Loucy (cell line): ENCODE measurements around the gene SERP1.

Source experiments
- H2AFZ ChIP-seq: fragments of 200-600 bp; sonication (generic); 2 replicates; pipeline ENCODE4 v1.6.0; 2016; ENCODE audit warnings: antibody characterized with exemption, mild to moderate bottlenecking, low read length, moderate library complexity
- H3F3A ChIP-seq: fragments of 200-600 bp; 2 replicates; pipeline ENCODE4 v1.6.0; 2016; ENCODE audit warnings: antibody characterized with exemption, low read depth, mild to moderate bottlenecking
- H3K27me3 ChIP-seq: fragments of 200-600 bp; sonication (generic); 2 replicates; pipeline ENCODE4 v1.6.1; 2014; ENCODE audit warnings: low read length, mild to moderate bottlenecking; ENCODE audit not compliant: insufficient read depth, poor library complexity, severe bottlenecking
- H3K36me3 ChIP-seq: fragments of 200-600 bp; sonication (generic); 2 replicates; pipeline ENCODE4 v1.6.1; 2016; ENCODE audit warnings: low read length; ENCODE audit not compliant: insufficient read depth
- H3K4me1 ChIP-seq: fragments of 200-600 bp; sonication (generic); 2 replicates; pipeline ENCODE4 v1.5.1; 2014; ENCODE audit warnings: low read length, mild to moderate bottlenecking; ENCODE audit not compliant: insufficient read depth, poor library complexity, severe bottlenecking
- H3K4me2 ChIP-seq: fragments of 200-600 bp; sonication (generic); 2 replicates; pipeline ENCODE4 v1.6.0; 2014; ENCODE audit warnings: antibody characterized with exemption, low read length, low read depth, mild to moderate bottlenecking; ENCODE audit not compliant: poor library complexity, severe bottlenecking
- H3K4me3 ChIP-seq: fragments of 200-600 bp; sonication (generic); 2 replicates; pipeline ENCODE4 v1.5.1; 2014; ENCODE audit warnings: low read length, mild to moderate bottlenecking, mixed read lengths; ENCODE audit not compliant: poor library complexity, severe bottlenecking
- H3K79me2 ChIP-seq: fragments of 200-600 bp; sonication (generic); 2 replicates; pipeline ENCODE4 v1.6.1; 2014; ENCODE audit warnings: low read length; ENCODE audit not compliant: insufficient read depth
- H3K9ac ChIP-seq: fragments of 200-600 bp; sonication (generic); 2 replicates; pipeline ENCODE4 v1.6.0; 2014; ENCODE audit warnings: mild to moderate bottlenecking, low read depth, low read length, moderate library complexity; ENCODE audit not compliant: poor library complexity, severe bottlenecking
- H3K9me2 ChIP-seq: fragments of 200-600 bp; sonication (generic); replicated peaks from 2 replicates; pipeline ENCODE4 v1.6.1; 2016; ENCODE audit warnings: low read depth, low read length, mixed read lengths
- H3K9me3 ChIP-seq: fragments of 200-600 bp; sonication (generic); 2 replicates; pipeline ENCODE4 v1.6.1; 2014; ENCODE audit warnings: mild to moderate bottlenecking, antibody characterized with exemption, low read length, low read depth; ENCODE audit not compliant: insufficient read depth
- H4K20me1 ChIP-seq: fragments of 200-600 bp; sonication (generic); 2 replicates; pipeline ENCODE4 v1.6.0; 2014; ENCODE audit warnings: antibody characterized with exemption, low read length, mild to moderate bottlenecking; ENCODE audit not compliant: insufficient read depth, poor library complexity, severe bottlenecking
- EZH2phosphoT487 ChIP-seq: fragments of 200-600 bp; IDR thresholded peaks from 2 replicates; pipeline ENCODE4 v1.6.1; 2018; ENCODE audit warnings: antibody characterized with exemption, mild to moderate bottlenecking, moderate library complexity, borderline replicate concordance
- TF ChIP-seq, protein P1 (sequence below): fragments of 200-600 bp; sonication (generic); conservative IDR thresholded peaks from 2 replicates; pipeline ENCODE4 v1.5.1; 2014; ENCODE audit warnings: mild to moderate bottlenecking, antibody characterized with exemption, low read length

The SERP1 gene

DNA sequence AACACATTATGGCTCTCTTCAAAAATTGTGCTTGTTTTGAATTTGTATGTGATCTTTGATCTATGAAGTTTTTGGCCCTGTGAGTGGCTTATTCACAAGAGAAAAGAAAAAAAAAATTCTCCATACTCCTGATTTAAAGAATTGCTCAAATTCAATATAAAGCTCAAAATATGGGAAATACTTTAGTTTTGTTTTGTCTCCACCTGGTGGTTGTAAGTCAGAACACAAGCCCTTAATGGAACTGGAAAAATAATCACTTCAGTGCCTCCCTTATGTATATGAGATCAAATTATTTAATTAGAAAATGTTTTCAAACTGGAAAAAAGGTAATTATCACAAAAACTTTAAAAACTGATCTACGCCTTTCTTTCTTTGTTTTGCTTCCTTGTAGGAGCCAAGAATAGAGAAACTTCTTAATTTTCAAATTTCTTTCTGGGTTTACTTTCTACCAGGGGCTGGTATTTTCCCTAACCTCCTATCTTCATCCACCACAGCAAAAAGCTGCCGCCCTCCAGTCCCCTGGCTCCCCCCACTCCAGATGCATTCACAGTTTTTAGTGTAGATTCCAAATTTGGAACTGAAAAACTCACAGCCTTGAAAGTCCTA is 50.6 kb downstream of the SERP1 start:
- no peak for TF ChIP-seq EZH2phosphoT487
- TF ChIP-seq, protein P1, sequence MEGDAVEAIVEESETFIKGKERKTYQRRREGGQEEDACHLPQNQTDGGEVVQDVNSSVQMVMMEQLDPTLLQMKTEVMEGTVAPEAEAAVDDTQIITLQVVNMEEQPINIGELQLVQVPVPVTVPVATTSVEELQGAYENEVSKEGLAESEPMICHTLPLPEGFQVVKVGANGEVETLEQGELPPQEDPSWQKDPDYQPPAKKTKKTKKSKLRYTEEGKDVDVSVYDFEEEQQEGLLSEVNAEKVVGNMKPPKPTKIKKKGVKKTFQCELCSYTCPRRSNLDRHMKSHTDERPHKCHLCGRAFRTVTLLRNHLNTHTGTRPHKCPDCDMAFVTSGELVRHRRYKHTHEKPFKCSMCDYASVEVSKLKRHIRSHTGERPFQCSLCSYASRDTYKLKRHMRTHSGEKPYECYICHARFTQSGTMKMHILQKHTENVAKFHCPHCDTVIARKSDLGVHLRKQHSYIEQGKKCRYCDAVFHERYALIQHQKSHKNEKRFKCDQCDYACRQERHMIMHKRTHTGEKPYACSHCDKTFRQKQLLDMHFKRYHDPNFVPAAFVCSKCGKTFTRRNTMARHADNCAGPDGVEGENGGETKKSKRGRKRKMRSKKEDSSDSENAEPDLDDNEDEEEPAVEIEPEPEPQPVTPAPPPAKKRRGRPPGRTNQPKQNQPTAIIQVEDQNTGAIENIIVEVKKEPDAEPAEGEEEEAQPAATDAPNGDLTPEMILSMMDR, result peak; percentile 82

DNA sequence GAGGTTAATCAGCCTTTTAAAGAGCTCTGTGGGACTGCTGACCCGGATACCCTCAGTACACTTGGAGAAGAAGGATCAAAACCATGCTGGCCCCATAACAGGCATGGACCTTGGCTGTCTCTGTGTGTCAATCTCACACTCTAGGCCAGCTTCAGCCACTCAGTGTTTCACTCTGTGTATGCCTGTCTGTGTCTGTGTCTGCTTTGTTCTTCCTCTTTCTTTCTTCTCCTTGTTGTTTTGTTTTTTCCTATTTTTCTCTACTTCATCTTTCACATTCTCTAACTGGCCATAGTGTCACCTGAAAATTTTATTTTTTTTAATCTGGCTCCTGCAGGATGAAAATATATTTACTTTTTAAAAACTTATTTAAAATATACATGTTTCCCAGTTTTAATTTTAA is 51.1 kb downstream of the SERP1 start:
- Histone ChIP-seq H3K4me2 (no peak overlapping the region), H3K9me3 (no peaks in the 10 kb centered on the region), H3K9ac (no peak overlapping the region), H3K4me3 (no peak overlapping the region), H3K36me3 (no peaks in the 10 kb centered on the region), H4K20me1 (no peaks in the 10 kb centered on the region), H2AFZ (peak overlapping the region; percentile 41; the same call in 1 of the 2 replicates), H3K79me2 (no peaks in the 10 kb centered on the region), H3F3A (no peaks in the 10 kb centered on the region), H3K9me2 (no peaks in the 10 kb centered on the region), H3K27me3 (no peaks in the 10 kb centered on the region), H3K4me1 (no peaks in the 10 kb centered on the region)
- TF ChIP-seq, protein P1, result no peak
- TF ChIP-seq EZH2phosphoT487, result no peak

More for the DNA sequence above, 50.6 kb downstream of the SERP1 start:
- H4K20me1 ChIP-seq, result no peaks in the 10 kb centered on the region
- no peaks in the 10 kb centered on the region for H3K27me3 ChIP-seq
- H2AFZ ChIP-seq, result no peak overlapping the region
- no peak overlapping the region for H3K9ac ChIP-seq
- no peaks in the 10 kb centered on the region for H3K4me1 ChIP-seq
- no peak overlapping the region for H3K4me2 ChIP-seq
- no peaks in the 10 kb centered on the region for H3K9me2 ChIP-seq
- H3K4me3 ChIP-seq, result no peak overlapping the region
- H3F3A ChIP-seq, result no peaks in the 10 kb centered on the region
- no peaks in the 10 kb centered on the region for H3K36me3 ChIP-seq
- no peaks in the 10 kb centered on the region for H3K79me2 ChIP-seq
- peaks cover under 1% of the 10 kb centered on the region; the same call in 1 of the 2 replicates for H3K9me3 ChIP-seq

DNA sequence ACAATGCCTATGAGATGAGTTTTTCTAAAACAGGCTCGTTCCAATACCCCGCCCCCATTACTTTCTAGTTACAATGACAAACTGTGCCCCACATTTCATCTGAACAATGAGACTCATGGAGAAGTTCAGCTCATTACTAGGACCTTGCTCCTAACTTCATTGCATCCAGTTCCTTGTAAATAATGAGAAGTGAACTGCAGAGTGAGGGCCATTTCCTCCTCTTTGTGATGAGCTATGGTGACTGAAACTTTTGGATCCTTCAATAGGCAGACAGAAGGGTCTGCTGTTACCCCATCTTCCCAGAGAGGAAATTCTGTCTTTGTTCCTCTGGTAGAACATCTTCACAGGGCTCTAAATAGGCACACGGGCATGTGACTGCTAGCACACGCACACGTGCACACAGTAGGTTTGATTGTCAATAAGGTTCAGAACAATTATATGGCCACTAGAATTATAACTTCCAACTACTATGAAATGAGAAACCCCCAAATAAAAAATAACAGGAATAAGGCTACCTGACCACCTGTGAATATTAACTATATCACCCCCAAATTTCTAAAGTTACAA is 51.8 kb downstream of the SERP1 start:
- Histone ChIP-seq H3K4me1 (no peaks in the 10 kb centered on the region), H3K4me3 (no peak overlapping the region), H3K9me2 (no peaks in the 10 kb centered on the region), H3K9me3 (no peaks in the 10 kb centered on the region), H3K4me2 (no peak overlapping the region), H3K9ac (no peak overlapping the region), H2AFZ (peak overlapping the region; percentile 41; the same call in 1 of the 2 replicates), H3F3A (no peaks in the 10 kb centered on the region), H3K79me2 (no peaks in the 10 kb centered on the region), H3K27me3 (no peaks in the 10 kb centered on the region), H4K20me1 (no peaks in the 10 kb centered on the region), H3K36me3 (no peaks in the 10 kb centered on the region)
- TF ChIP-seq EZH2phosphoT487, result no peak
- TF ChIP-seq, protein P1, result no peak
